HG03442 (cell line): Measurements from ENCODE around the gene MAPK4.
"Not testable (repeated sequence)": the region's sequence is repeated elsewhere in the genome, so short reads cannot be mapped to it uniquely, and the experiment has no call there.

ENCODE experiments used
- ATAC-seq: cut with Tn5 transposase; IDR thresholded peaks from one replicate; pipeline ENCODE4 v1.9.1; 2021; ENCODE audit warnings: mild to moderate bottlenecking, moderate library complexity; ENCODE audit not compliant: unreplicated experiment

The MAPK4 gene

GRCh38 chr18:50748243-50749229 is 188.6 kb downstream of the MAPK4 start:
- no peak for ATAC-seq

- ATAC-seq: no peak
Observed at GRCh38 chr18:50749421-50749820, 189.5 kb downstream of the MAPK4 start.

- ATAC-seq: no peak
Observed at GRCh38 chr18:50749945-50750344, 190.1 kb downstream of the MAPK4 start.

- ATAC-seq: no peak
Observed at GRCh38 chr18:50750546-50750945, 190.7 kb downstream of the MAPK4 start.

- ATAC-seq: no peak
Observed at GRCh38 chr18:50751490-50751889, 191.6 kb downstream of the MAPK4 start.

- ATAC-seq: no peak
Observed at GRCh38 chr18:50751947-50752346, 192.1 kb downstream of the MAPK4 start.

GRCh38 chr18:50753311-50753710 is 193.4 kb downstream of the MAPK4 start:
- no peak for ATAC-seq

- ATAC-seq: no peak
Observed at GRCh38 chr18:50754297-50754696, 194.4 kb downstream of the MAPK4 start.

- no peak for ATAC-seq
Observed at GRCh38 chr18:50757358-50757757, 197.5 kb downstream of the MAPK4 start.

GRCh38 chr18:50769463-50769862 is 209.6 kb downstream of the MAPK4 start:
- no peak for ATAC-seq

GRCh38 chr18:50775207-50775606 is 215.3 kb downstream of the MAPK4 start:
- no peak for ATAC-seq

GRCh38 chr18:50775726-50776125 is 215.8 kb downstream of the MAPK4 start:
- no peak for ATAC-seq

- ATAC-seq: no peak
Observed at GRCh38 chr18:50776383-50776782, 216.5 kb downstream of the MAPK4 start.

- ATAC-seq: not testable (repeated sequence)
Observed at GRCh38 chr18:50779021-50779420, 219.1 kb downstream of the MAPK4 start.
